Measurements from ENCODE around the gene PEAR1.

The PEAR1 gene

DNA sequence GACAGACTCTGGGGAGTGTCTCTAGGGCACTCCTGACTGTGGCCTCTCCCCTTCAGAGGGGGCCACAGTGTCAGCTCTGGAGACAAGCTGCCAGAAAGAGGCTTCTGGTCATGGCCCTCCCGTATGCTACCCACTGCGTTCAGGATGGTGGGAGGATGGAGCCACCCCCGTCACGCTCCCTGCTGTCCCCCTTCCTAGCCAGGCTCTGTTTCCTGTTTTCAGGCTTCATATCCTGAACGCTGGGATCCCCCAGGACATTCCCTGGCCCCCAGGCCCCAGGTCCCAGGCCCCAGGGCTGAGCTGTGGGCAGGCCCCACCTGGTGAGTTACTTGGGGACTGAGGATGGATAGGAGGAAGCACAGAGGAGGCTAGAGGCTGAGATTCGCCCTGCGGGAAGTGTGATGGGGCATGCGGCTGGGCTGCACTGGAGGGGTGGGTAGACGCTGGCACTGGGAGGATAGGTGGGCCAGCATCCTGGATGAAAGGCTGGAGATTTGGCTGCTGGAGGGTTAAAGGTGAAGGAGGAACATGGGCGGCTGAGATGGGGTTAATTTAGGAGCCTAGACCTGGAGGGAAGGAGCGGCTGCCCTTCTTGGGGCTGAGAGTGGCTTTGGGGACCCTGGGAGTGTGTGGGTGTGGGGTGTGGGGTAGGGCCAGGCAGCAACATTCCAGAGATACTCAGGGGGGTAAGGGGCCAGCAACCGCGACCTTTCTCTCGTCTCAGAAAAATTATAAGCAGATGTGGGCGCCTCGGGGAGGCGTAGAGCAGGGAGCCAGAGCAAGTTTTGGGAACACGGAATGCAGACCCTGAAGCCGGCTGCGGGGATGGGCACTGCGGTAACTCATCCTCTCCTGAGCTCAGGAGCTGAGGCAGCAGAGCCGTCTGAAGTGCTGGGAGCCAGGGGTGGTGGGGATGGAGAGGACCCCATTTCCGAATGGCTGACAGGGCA is 8.7 kb downstream of the PEAR1 start:
- Histone ChIP-seq H3K79me2 (no peaks in the 10 kb centered on the region), H3K36me3 (ENCODE audit: control insufficient read depth, insufficient read depth, low read length) (no peaks in the 10 kb centered on the region), H3K27ac (no peak overlapping the region), H3K4me2 (ENCODE audit: low read length) (no peak overlapping the region), H2AFZ (no peak overlapping the region), H3K4me3 (ENCODE audit: low read depth, low read length) (no peak overlapping the region), H3K4me1 (peaks cover 2% of the 10 kb centered on the region), H3K27me3 (ENCODE audit: control insufficient read depth, insufficient read depth, low read length) (no peaks in the 10 kb centered on the region), H3K9me3 (ENCODE audit: control insufficient read depth, low read length) (no peaks in the 10 kb centered on the region), H3K9ac (no peak overlapping the region)
- no peak for TF ChIP-seq CTCF (IDR thresholded peaks at IDR 0.05)

- Histone ChIP-seq H2AFZ (no peak overlapping the region), H3K4me2 (ENCODE audit: low read length) (no peak overlapping the region), H3K79me2 (no peaks in the 10 kb centered on the region), H3K9ac (no peak overlapping the region), H3K4me1 (peaks cover 2% of the 10 kb centered on the region), H3K27ac (no peak overlapping the region), H3K36me3 (ENCODE audit: control insufficient read depth, insufficient read depth, low read length) (no peaks in the 10 kb centered on the region), H3K27me3 (ENCODE audit: control insufficient read depth, insufficient read depth, low read length) (no peaks in the 10 kb centered on the region), H3K9me3 (ENCODE audit: control insufficient read depth, low read length) (no peaks in the 10 kb centered on the region), H3K4me3 (ENCODE audit: low read depth, low read length) (no peak overlapping the region)
- TF ChIP-seq CTCF (IDR thresholded peaks at IDR 0.05): no peak
These were observed 10.0 kb downstream of the PEAR1 start for GRCh38 chr1:156903328-156904091.

DNA sequence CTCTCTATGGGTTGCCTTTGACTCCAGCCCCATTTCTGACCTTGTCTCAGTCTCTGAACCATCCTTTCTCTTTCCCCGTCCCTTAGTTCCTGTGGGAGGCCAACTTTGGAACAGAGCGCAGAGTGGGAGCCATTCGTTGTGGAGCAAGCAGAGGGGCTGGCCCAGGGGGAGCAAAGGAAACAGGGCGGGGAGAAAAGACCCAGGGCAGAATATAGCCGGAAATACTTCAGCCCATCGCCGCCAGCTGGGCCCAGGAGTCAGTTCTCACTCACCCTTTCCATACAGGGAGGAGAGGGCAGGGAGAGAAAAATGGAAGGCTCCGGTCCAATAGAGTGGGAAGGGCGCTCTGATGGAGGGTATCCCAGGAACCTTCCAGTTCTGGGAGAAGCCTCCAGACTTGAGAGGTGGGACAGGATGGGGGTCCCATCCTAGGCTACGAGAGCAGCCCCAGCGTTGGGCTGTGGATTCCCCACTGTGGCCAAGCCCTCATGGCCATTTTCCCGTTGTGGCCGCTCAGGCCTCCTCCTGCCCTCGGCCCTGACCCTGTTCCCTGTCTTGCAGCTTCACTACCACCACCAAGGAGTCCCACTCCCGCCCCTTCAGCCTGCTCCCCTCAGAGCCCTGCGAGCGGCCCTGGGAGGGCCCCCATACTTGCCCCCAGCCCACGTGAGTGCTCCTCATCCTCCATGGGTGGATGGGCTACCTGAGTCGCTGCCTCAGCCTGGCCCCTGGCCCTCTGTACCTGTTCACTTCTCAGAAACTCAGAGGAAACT is 10.9 kb downstream of the PEAR1 start:
- H3K79me2 ChIP-seq: no peaks in the 10 kb centered on the region
- H3K4me2 ChIP-seq (ENCODE audit: low read length): no peak overlapping the region
- no peak for TF ChIP-seq CTCF (IDR thresholded peaks at IDR 0.05)
- H3K9me3 ChIP-seq (ENCODE audit: control insufficient read depth, low read length): no peaks in the 10 kb centered on the region
- H3K36me3 ChIP-seq (ENCODE audit: control insufficient read depth, insufficient read depth, low read length): no peaks in the 10 kb centered on the region
- peaks cover 2% of the 10 kb centered on the region for H3K4me1 ChIP-seq
- no peak overlapping the region for H3K27ac ChIP-seq
- no peak overlapping the region for H3K9ac ChIP-seq
- H3K27me3 ChIP-seq (ENCODE audit: control insufficient read depth, insufficient read depth, low read length): no peaks in the 10 kb centered on the region
- no peak overlapping the region for H2AFZ ChIP-seq
- no peak overlapping the region for H3K4me3 ChIP-seq (ENCODE audit: low read depth, low read length)

GRCh38 chr1:156905176-156905575 is 11.7 kb downstream of the PEAR1 start:
- Histone ChIP-seq H3K9me3 (ENCODE audit: control insufficient read depth, low read length) (no peaks in the 10 kb centered on the region), H3K4me3 (ENCODE audit: low read depth, low read length) (no peak overlapping the region), H3K79me2 (no peaks in the 10 kb centered on the region), H3K27ac (no peak overlapping the region), H3K4me2 (ENCODE audit: low read length) (no peak overlapping the region), H3K9ac (no peak overlapping the region), H3K36me3 (ENCODE audit: control insufficient read depth, insufficient read depth, low read length) (no peaks in the 10 kb centered on the region), H3K4me1 (peaks cover 2% of the 10 kb centered on the region), H2AFZ (no peak overlapping the region), H3K27me3 (ENCODE audit: control insufficient read depth, insufficient read depth, low read length) (no peaks in the 10 kb centered on the region)
- TF ChIP-seq CTCF (IDR thresholded peaks at IDR 0.05): no peak

Measured in parathyroid adenoma (tissue), 2 donors.